ENCODE measurements around the gene AKNA.
"Not testable (repeated sequence)": the region's sequence is repeated elsewhere in the genome, so short reads cannot be mapped to it uniquely, and the experiment has no call there.

AKNA gene

GRCh38 chr9:114336699-114337395 lies 50.9 kb downstream of the AKNA start:
- no peak for DNase-seq (ENCODE audit: low read depth in 2 of 2)

- no peak for DNase-seq (ENCODE audit: low read depth in 2 of 2)
Measured at GRCh38 chr9:114336157-114336556, 51.6 kb downstream of the AKNA start.

DNA sequence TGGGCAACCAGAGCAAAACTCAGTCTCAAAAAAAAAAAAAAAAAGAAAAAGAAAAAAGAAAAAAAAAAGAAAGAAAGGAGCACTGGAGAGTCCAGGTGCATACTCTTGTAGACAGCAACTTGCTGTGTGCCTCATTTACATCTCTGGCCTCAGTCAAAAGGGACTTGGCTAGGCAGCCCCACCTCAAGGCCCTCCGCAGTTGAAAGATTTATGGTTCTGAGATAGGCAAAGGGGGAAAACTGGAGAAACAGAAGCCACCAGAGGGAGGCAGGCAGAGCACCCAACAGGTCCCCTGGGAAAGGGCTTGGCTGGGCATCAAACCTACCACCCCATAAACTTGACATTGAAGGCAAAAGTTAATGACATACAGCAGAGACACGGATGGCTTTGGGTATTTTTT lies 52.0 kb downstream of the AKNA start:
- DNase-seq (ENCODE audit: low read depth in 2 of 2), result no peak

DNA sequence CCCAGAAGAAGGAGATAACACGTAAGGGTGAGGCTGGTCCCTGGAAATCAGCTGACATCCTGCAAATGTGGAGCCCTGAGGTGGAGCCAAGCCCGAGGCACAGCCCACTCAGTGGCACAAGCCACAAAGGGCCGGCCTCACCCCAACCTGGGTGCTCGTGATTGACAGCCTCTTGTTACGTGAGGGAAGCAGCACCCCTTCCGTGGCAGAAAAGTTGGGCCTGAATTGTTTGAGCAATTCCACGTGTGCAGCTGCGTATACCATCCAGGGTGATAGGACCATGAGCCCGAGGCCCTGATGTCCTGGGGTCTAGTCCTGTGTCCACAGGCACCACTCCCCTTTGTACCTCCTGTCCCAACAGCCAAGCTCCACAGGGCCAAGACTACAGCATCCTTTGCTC lies 53.3 kb downstream of the AKNA start:
- DNase-seq (ENCODE audit: low read depth in 2 of 2), result no peak

GRCh38 chr9:114333718-114334117 lies 54.1 kb downstream of the AKNA start:
- DNase-seq (ENCODE audit: low read depth in 2 of 2), result not testable (repeated sequence)

- DNase-seq (ENCODE audit: low read depth in 2 of 2), result not testable (repeated sequence)
Measured at GRCh38 chr9:114332474-114333040, 55.2 kb downstream of the AKNA start.

GRCh38 chr9:114331229-114332195 lies 56.3 kb downstream of the AKNA start:
- not testable (repeated sequence) for DNase-seq (ENCODE audit: low read depth in 2 of 2)

DNA sequence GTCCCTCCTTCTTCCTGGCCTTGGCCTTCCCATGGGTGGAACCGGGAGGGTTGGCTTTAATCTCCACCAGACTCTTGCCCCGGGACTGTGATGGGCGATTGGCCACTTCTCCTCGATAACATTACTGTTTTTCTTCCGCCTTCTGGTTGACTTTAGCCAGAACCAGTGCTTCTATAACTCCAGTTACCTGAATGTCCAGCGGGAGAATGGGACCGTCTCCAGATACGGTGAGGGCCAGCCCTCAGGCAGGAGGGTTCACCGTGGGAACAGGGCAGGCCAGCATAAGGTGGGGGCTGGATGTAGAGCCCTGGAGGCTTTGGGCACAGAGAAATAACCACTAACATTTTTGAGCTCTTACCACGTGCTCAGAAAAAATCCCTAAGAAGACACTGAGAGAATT lies 57.1 kb downstream of the AKNA start:
- DNase-seq (ENCODE audit: low read depth in 2 of 2), result no peak

DNA sequence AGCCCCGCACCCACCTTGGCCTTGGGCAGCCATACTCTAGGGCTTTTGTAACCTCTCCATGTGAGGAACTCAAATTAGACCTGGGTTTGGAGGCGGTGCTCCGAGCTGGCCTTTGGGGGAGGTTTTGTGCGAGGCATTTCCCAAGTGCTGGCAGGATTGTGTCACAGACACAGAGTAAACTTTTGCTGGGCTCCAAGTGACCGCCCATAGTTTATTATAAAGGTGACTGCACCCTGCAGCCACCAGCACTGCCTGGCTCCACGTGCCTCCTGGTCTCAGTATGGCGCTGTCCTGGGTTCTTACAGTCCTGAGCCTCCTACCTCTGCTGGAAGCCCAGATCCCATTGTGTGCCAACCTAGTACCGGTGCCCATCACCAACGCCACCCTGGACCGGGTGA lies 58.2 kb downstream of the AKNA start, which contains the start of gene ORM2:
Gene ORM2, plus strand, starts transcription at position 245 of the 398 bp plus-strand sequence. Its CDS starts 36 bp downstream, at position 281.
- DNase-seq (ENCODE audit: low read depth in 2 of 2), result not testable (repeated sequence)

DNA sequence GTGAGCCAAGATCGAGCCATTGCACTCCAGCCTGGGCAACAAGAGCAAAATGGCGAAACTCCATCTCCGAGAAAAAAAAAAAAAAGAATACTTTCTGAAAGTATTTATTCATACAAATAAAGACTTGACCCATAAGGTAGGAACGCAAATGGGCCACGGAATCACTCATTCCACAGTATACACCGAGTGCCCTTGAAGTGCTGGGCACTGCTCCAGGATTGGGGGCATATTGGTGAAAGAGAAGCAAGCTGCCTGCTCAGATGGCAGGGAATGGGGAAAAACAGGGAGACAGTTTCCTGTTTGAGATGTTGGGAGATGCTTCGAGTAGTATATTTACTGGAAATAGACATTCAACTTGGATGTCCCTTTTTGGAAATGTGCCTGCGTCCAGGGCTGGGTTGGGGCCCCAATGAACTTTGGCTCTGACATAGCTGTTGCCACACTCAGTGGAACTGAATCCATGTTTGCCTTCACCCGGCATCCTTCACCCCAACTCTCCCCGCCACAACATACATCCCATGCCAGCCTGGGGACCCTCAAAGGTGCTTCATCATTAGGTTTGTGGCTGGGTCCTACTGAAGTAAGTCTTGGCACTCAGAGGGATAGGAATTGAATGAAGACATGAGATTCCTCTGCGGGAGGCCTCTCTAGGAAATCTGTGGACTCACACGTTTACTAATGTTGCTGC lies 58.7 kb downstream of the AKNA start:
- not testable (repeated sequence) for DNase-seq (ENCODE audit: low read depth in 2 of 2)

DNA sequence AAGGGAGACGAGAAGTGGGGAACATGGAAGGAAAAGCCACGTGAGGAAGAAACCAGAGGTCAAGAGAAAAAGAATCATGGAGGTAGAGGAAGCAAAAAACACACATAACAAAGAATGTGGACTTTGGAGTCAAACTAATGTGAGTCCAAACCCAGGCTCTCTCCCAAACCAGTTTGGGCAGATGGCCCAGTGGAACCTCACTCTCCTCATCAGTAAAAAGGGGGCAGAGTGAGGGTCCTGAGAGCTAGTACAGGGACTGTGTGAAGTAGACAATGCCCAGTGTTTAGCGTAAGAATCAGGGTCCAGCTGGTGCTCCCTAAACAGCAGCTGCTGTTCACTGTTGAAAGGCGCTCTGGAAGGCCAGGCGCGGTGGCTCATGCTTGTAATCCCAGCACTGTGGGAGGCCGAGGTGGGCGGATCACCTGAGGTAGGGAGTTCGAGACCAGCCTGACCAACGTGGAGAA lies 59.4 kb downstream of the AKNA start:
- DNase-seq (ENCODE audit: low read depth in 2 of 2), result not testable (repeated sequence)

- no peak for DNase-seq (ENCODE audit: low read depth in 2 of 2)
Measured at GRCh38 chr9:114327749-114328148, 60.0 kb downstream of the AKNA start.

DNA sequence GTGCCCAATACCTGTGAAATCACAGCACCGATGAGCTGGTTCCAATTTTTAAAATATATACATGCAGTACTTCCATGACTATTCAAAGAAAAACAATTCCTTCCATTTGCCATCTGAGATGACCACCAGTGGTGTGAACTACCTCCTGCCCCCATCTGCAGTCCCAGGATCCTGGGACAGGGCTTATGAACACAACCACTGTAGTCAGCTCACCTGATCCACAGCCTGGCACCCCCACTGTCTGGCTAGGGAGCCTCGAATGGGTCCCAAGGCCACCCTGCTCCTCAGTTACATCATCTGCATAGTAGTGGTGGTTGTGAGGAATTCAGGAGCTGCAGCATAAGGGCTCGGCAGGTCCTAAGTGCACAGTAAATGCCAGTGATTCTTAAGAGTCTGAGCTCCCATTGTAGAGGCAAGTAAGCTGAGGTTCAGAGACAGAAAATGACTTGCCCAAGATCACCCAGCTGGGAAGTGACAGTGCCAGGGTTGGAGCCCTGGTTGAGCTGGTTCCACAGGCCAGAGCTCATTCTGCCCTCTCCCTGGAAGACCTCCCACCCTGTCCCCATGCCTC lies 62.0 kb downstream of the AKNA start:
- DNase-seq (ENCODE audit: low read depth in 2 of 2), result not testable (repeated sequence)

GRCh38 chr9:114324965-114325364 lies 62.8 kb downstream of the AKNA start:
- DNase-seq (ENCODE audit: low read depth in 2 of 2), result not testable (repeated sequence)

DNA sequence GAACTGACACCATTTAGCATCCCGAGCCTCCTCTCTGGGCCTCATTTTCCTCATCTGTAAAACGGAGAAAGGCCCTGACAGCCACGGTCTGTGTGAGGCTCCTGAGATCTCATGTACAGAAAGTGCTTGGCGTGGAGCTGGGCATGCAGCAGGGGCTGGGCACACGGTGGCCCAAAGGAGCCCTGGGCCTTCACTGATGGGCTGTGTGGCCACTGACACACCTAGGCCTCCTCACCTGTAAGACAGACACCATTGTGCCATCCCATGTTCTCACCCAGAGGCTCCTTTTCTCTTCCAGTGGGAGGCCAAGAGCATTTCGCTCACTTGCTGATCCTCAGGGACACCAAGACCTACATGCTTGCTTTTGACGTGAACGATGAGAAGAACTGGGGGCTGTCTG lies 63.3 kb downstream of the AKNA start:
- DNase-seq (ENCODE audit: low read depth in 2 of 2), result no peak

GRCh38 chr9:114323849-114324248 lies 63.9 kb downstream of the AKNA start:
- DNase-seq (ENCODE audit: low read depth in 2 of 2), result not testable (repeated sequence)

DNA sequence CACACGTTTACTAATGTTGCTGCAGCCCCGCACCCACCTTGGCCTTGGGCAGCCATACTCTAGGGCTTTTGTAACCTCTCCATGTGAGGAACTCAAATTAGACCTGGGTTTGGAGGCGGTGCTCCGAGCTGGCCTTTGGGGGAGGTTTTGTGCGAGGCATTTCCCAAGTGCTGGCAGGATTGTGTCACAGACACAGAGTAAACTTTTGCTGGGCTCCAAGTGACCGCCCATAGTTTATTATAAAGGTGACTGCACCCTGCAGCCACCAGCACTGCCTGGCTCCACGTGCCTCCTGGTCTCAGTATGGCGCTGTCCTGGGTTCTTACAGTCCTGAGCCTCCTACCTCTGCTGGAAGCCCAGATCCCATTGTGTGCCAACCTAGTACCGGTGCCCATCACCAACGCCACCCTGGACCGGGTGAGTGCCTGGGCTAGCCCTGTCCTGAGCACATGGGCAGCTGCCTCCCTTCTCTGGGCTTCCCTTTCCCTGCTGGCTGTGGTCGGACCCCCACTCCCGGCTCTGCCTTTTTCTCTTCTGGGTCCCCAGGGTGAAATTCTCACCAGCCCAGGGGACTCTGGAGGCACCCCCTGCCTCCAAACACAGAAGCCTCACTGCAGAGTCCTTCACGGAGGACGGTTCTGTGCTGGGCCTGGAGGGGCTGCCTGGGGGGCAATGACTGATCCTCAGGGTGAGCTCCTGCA lies 64.8 kb downstream of the AKNA start, which contains the start of gene ORM1:
Gene ORM1, plus strand, starts transcription at position 268 of the 701 bp plus-strand sequence. Its CDS starts 36 bp downstream, at position 304.
- not testable (repeated sequence) for DNase-seq (ENCODE audit: low read depth in 2 of 2)

DNA sequence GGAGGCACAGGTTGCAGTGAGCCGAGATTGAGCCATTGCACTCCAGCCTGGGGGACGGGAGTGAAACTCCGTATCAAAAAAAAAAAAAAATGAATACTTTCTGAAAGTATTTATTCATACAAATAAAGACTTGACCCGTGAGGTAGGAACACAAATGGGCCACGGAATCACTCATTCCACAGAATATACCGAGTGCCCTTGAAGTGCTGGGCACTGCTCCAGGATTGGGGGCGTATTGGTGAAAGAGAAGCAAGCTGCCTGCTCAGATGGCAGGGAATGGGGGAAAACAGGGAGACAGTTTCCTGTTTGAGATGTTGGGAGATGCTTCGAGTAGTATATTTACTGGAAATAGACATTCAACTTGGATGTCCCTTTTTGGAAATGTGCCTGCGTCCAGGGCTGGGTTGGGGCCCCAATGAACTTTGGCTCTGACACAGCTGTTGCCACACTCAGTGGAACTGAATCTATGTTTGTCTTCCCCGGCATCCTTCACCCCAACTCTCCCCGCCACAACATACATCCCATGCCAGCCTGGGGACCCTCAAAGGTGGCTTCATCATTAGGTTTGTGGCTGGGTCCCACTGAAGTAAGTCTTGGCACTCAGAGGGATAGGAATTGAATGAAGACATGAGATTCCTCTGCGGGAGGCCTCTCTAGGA lies 65.5 kb downstream of the AKNA start:
- DNase-seq (ENCODE audit: low read depth in 2 of 2), result not testable (repeated sequence)

DNA sequence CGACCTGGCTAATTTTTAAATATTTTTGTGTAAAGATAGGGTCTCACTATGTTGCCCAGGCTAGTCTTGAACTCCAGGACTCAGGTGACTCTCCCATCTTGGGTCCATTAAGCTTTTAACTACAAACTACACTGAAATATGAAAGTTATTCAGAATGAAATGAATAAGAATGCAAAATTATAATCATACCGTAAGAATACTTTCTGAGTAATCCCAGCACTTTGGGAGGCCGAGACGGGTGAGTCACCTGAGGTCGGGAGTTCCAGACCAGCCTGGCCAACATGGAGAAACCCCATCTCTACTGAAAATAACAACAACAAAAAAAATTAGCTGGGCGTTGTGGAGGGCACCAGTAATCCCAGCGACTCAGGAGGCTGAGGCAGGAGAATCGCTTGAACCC lies 66.0 kb downstream of the AKNA start:
- no peak for DNase-seq (ENCODE audit: low read depth in 2 of 2)

- DNase-seq (ENCODE audit: low read depth in 2 of 2), result not testable (repeated sequence)
Measured at GRCh38 chr9:114320710-114321109, 67.1 kb downstream of the AKNA start.
